Activated T-helper 1 cell treated with Interleukin-2 at 50 U/mL for 16 hours (primary cell): ENCODE results near the gene TLR6.
"Not testable (repeated sequence)": the region's sequence is repeated elsewhere in the genome, so short reads cannot be mapped to it uniquely, and the experiment has no call there.

Experiments
- DNase-seq: peaks from one replicate; pipeline ENCODE4 v3.0.0-alpha.2; 2020; ENCODE audit warnings: low read depth

TLR6 gene

GRCh38 chr4:38820329-38821061, 36.1 kb downstream of the TLR6 start:
- no peak for DNase-seq

- DNase-seq = no peak
Measured at GRCh38 chr4:38819569-38819968, 37.0 kb downstream of the TLR6 start.

DNA sequence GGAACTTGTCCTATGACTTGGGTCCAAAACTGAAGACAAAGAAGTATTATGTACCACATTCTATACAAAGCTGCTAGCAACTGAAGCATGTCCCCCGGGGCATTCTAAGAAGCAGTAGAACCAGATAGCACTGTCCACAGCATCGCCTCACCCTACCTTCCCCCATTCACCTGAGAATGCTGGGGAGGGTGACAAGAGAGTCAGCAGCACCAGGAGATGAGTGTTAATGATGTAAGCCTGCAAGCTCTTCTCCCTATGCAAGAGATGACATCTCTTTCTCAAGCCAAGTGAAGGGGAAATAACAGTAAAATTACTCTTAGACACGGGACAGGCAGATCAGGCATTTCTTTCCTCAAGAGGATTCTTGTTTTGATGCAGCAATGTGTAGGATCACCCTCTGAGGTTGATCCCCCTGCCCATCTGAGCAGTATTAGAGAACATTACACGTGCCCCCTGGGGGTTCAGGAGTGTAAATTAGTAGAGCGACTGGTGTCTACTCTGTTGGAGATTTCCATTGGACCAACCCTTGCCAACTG, 38.1 kb downstream of the TLR6 start:
- no peak for DNase-seq

- DNase-seq = no peak
Measured at GRCh38 chr4:38815885-38816782, 40.5 kb downstream of the TLR6 start.

DNA sequence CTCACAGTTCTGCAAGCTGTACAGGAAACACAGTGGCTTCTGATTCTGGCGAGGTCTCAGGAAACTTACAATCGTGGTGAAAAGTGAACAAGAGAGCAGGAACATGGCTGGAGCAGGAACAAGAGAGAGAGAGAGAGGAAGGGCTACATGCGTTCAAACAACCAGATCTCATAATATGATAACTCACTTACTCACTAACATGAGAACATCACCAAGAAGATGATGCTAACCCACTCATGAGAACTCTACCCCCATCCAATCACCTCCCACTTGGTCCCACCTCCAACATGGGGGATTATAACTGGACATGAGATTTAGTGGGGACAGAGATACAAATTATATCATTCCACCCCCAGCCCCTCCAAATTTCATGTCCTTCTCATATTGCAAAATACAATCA, 42.2 kb downstream of the TLR6 start:
- DNase-seq = no peak

GRCh38 chr4:38811297-38811696, 45.3 kb downstream of the TLR6 start:
- DNase-seq = no peak

DNA sequence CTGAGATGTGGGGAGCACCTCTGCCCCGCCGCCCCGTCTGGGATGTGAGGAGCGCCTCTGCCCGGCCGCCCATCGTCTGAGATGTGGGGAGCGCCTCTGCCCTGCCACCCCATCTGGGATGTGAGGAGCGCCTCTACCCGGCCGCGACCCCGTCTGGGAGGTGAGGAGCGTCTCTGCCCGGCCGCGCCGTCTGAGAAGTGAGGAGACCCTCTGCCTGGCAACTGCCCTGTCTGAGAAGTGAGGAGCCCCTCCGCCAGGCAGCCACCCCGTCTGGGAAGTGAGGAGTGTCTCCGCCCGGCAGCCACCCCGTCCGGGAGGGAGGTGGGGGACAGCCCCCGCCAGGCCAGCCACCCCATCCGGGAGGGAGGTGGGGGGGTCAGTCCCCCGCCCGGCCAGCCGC, 49.2 kb downstream of the TLR6 start:
- not testable (repeated sequence) for DNase-seq

DNA sequence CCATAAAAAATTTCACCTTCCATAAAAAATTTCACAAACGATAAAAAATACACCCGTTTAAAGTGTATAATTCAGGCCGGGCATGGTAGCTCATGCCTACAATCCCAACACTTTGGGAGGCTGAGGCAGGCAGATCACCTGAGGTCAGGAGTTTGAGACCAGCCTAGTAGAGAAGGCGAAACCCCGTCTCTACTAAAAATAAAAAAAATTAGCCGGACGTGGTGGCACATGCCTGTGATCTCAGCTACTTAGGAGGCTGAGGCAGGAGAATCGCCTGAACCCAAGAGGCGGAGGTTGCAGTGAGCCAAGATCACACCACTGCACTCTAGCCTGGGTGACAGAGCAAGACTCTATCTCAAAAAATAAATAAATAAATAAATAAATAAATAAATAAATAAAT, 50.4 kb downstream of the TLR6 start:
- not testable (repeated sequence) for DNase-seq

- no peak for DNase-seq
Measured at GRCh38 chr4:38805530-38806145, 51.0 kb downstream of the TLR6 start.

DNA sequence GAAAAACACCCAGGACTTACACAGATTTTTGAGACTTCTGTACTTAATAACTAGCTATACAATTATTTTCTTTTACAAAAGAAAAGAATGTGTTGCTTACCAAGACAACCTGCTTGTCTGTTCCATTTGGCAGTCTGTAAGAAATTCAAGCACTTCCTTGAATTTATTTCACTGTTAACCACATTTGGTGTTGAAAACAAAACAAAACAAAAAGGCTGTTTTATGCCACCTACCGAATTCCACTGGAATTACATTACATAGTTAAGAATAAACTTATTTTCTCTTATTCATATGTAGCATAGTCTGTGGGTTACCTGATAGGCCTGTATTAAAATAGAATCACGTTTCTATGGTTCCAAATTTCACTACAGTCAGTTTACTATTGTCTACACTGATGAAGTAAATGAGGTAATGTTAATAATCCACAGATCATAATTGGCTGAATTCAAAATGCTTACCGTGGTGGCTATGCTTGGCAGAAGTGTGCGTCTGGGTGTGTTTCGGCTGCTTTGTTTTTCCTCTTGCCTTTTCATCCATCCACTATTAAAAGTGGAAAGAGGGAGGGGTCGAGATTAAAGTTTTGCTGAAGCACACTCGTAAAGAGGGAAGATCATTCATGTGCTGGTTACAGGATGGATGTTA, 51.8 kb downstream of the TLR6 start, which contains the start of gene TLR1:
Gene TLR1, minus strand, starts transcription at position 138 of the 642 bp plus-strand sequence. CDS start 5,960 bp downstream, outside the sequence.
- no peak for DNase-seq

GRCh38 chr4:38803833-38804653, 52.6 kb downstream of the TLR6 start:
- DNase-seq = no peak

DNA sequence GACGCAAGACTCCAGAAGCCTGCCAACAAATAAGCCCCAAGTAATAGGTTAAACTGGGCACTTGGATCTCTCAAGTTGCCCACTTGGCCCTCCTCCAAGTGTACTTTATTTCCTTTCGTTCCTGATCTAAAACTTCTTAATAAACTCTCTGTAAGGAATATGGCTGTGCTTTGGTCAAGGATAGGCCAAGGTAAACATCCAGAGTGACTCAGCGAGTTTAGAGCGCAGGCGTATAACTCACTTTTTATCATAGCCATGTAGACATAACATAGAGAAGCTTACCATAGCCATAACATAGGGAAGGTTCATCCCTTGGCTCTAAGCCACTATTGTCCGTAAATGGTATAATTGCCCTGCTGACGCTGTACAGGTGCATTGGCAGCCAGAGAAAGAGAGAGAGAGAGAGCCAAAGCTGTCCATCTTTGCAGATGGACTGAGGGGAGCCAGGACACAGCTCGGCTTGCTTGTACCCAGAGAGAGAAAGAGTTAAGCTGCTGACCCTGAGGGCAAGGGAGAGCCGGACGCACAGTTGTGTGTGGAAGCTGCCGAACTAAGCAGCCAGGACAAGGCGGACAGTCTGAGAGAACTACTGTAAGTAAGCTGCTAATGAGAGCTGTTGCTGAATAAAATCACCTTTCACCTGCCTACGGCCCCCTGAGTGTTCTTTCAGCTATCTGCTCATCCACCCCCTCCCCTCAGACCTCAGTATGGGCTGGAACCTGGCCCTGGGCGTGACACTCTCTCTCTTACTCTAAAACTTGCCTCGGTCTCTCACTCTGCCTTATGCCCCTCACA, 53.9 kb downstream of the TLR6 start:
- DNase-seq = no peak

- DNase-seq = no peak
Measured at GRCh38 chr4:38800961-38801450, 55.6 kb downstream of the TLR6 start.

DNA sequence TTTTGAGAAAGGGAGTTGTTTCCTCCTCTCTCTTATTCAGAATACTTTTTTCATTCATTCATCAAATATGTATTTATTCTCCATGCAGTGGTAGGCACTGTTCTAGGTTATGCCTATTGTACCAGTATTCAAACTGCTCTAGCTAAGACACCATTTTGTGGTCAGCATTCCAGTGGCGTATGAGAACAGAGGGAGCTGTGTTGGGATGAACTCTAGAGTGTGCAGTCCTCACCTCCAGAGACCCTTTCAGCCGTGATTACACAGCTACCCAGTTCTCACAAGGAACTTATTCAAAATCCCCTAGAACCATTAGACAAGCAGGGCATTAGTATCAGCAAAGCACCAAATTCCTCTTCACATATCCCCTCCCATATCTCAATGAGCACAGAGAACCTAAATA, 56.3 kb downstream of the TLR6 start:
- DNase-seq = no peak

- DNase-seq = no peak
Measured at GRCh38 chr4:38795087-38795486, 61.5 kb downstream of the TLR6 start.

- no peak for DNase-seq
Measured at GRCh38 chr4:38794051-38794450, 62.6 kb downstream of the TLR6 start.

GRCh38 chr4:38791010-38791409, 65.6 kb downstream of the TLR6 start:
- no peak for DNase-seq

GRCh38 chr4:38788317-38788716, 68.3 kb downstream of the TLR6 start:
- DNase-seq = no peak

DNA sequence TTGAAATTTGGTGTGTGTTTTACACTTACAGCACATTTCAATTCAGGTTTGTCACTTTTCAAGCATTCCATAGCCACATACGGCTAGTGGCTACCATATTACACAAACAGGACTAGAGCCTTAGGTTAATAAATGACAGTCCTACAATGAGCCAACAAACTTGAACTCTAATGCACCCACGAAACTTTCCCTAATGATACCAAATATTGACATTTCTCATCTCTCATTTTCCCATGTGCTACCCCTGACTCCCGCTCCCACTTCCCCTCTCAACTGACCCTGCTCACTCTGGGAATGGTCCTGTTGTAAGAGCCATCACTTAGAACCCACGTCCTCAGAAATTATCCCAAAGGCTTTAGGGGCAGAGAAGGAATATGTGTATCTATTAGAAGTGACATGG, 68.9 kb downstream of the TLR6 start:
- DNase-seq = no peak

- no peak for DNase-seq
Measured at GRCh38 chr4:38785901-38786402, 70.7 kb downstream of the TLR6 start.
